Measurements from ENCODE around the gene CAMTA1. TPM values are rescaled to one million over a fixed set of nuclear protein-coding genes. Genes with fewer than 3 reads are reported as not detected.

CAMTA1 gene
- total and polyA plus RNA-seq, 9 of the 15 experiments (the other 6 are each of a cell fraction or from before 2014, with no cell fraction given): 43.9 to 161 (median 65.9) TPM

GRCh38 chr1:7052701-7053100, 267.4 kb downstream of the CAMTA1 start (continued):
- TF ChIP-seq KLF13 (tag; IDR thresholded peaks at IDR 0.05; ENCODE audit: borderline replicate concordance, low read depth): no peak
- no peak for TF ChIP-seq GABPB2 (CRISPR knock-in tag; conservative IDR thresholded peaks at IDR 0.05)
- no peak for TF ChIP-seq POLR2B (IDR thresholded peaks at IDR 0.05; ENCODE audit: low read depth, partially characterized antibody)
- TF ChIP-seq NONO (IDR thresholded peaks at IDR 0.05; ENCODE audit: low read depth in 2 of 2, low read length in 1 of 2): no peak
- no peak for TF ChIP-seq ZNF518B (CRISPR knock-in tag; IDR thresholded peaks at IDR 0.05)
- TF ChIP-seq ZNF280A (IDR thresholded peaks at IDR 0.05; ENCODE audit: low read depth, partially characterized antibody): no peak
- no peak for TF ChIP-seq ZNF165 (CRISPR knock-in tag; IDR thresholded peaks at IDR 0.05; ENCODE audit: borderline replicate concordance)
